SK-N-SH treated with all-trans-retinoic acid at 6 μM for 48 hours (cell line): Measurements from ENCODE around the gene SLC2A6.

Experiments
- BACH2 ChIP-seq: fragments of 250-450 bp; sonication (Bioruptor Pico); IDR thresholded peaks from 2 replicates; pipeline ENCODE4 v1.9.0; 2021; ENCODE audit warnings: mild to moderate bottlenecking, borderline replicate concordance
- ISL1 ChIP-seq: fragments of 250-450 bp; sonication (Bioruptor Pico); IDR thresholded peaks from 2 replicates; pipeline ENCODE4 v2.1.2; 2022; ENCODE audit warnings: mild to moderate bottlenecking, moderate library complexity
- RARB ChIP-seq: fragments of 250-450 bp; sonication (Bioruptor Pico); IDR thresholded peaks from 2 replicates; pipeline ENCODE4 v1.8.0; 2021; ENCODE audit warnings: mild to moderate bottlenecking, moderate library complexity
- SNAI2 ChIP-seq: fragments of 250-450 bp; sonication (Bioruptor Pico); IDR thresholded peaks from 2 replicates; pipeline ENCODE4 v1.5.0; 2020; ENCODE audit warnings: mild to moderate bottlenecking, moderate library complexity
- TSHZ2 ChIP-seq: fragments of 250-450 bp; sonication (Bioruptor Pico); IDR thresholded peaks from 2 replicates; pipeline ENCODE4 v1.5.0; 2020; ENCODE audit warnings: mild to moderate bottlenecking, moderate library complexity
- ZNF70 ChIP-seq: fragments of 450-650 bp; formaldehyde crosslinking; IDR thresholded peaks from 2 replicates; pipeline ENCODE4 v1.5.0; 2020; ENCODE audit warnings: mild to moderate bottlenecking, moderate library complexity

- TF ChIP-seq ISL1 (CRISPR knock-in tag) (no peak), SNAI2 (CRISPR knock-in tag) (no peak), BACH2 (CRISPR knock-in tag) (no peak), ZNF70 (CRISPR knock-in tag) (no peak), RARB (CRISPR knock-in tag) (no peak), TSHZ2 (CRISPR knock-in tag) (no peak)
Observed at GRCh38 chr9:133427658-133428348, 51.1 kb downstream of the SLC2A6 start.
